HG03060 (cell line): ENCODE results near the gene PIP5K1C.
"Not testable (repeated sequence)": the region's sequence is repeated elsewhere in the genome, so short reads cannot be mapped to it uniquely, and the experiment has no call there.

Experiments used
- ATAC-seq: cut with Tn5 transposase; IDR thresholded peaks from one replicate; pipeline ENCODE4 v1.9.1; 2021; ENCODE audit warnings: low read depth, moderate number of reproducible peaks; ENCODE audit not compliant: unreplicated experiment

PIP5K1C gene

GRCh38 chr19:3679581-3679980, 20.7 kb downstream of the PIP5K1C start:
- ATAC-seq: no peak

- ATAC-seq: no peak
These were observed 21.1 kb downstream of the PIP5K1C start for GRCh38 chr19:3679138-3679537.

DNA sequence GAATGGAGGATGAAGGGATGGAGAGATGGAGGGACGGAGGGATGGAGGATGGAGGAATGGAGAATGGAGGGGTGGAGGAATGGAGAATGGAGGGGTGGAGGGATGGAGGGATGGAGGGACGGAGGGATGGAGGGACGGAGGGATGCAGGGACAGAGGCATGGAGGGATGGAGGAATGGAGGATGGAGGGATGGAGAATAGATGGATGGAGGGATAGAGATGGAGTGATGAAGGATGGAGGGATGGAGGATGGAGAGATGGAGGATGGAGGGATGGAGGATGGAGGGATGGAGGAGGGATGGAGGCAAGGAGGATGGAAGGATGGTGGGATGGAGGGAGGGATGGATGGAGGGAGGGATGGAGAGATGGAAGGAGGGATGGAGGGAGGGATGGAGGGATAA, 22.1 kb downstream of the PIP5K1C start:
- ATAC-seq: no peak

GRCh38 chr19:3674784-3675543, 25.3 kb downstream of the PIP5K1C start:
- ATAC-seq: no peak

GRCh38 chr19:3673506-3674439, 26.5 kb downstream of the PIP5K1C start:
- ATAC-seq: no peak

DNA sequence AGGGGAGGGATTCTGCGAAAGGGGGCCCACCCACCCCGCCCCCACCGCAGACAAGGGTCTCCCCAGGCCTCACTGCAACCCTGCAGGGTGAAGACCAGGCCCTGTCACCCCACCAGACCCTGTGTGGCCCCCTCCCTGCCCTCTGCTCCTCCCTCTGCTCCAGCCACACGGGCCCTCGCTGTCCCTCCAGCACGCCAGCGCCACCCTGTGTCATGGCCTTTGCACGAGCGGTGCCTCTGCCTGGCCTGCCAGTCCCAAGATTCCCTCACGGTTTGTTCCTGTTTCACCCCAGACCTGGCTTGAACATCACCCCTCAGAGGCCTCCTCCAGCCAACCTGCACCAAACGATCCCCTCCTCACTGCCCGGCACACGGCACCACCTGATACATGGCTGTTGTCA, 27.3 kb downstream of the PIP5K1C start:
- ATAC-seq: no peak

GRCh38 chr19:3672575-3672948, 27.7 kb downstream of the PIP5K1C start:
- no peak for ATAC-seq

DNA sequence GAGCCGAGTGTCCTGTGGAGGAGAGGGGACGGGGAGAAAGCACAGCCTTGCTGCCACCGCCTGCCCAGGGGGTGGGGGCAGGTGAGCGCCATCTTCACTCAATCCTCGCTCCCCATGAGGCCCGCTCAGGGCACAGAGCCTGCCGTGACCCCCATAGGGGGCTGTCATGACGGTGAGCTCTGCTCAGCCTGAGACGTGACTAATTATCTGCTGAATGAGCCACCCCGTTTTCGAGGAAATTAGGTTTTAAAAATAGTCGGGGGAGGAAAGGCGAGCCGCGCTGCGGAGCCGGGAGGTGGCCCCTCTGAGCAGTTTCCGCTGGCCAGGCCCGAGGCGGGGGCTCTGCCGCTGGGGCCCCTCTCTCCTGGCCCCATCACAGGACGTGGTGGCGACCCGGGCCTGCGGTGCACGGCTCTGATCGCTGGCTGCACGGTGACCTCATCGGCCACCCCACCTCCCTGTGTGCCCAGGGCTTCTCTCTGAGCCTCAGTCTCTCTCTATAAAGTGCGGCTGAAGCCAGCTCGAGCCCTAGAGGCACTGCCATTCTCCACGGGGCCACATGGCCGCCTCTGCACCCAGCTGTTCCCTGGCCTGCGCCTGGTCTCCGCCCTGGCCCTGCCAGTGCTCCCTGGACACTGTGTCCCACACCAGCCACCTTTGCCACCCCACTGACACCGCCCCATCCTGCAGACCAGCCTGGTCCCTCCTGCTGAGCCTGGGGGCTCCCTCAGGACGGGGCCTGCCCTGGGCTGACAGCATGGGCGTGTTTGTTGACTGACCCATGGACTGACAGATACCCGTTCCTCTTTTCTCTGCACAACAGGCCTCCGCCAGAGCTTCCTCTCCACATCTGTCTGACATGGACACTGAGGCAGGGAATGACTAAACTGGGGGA, 28.3 kb downstream of the PIP5K1C start:
- no peak for ATAC-seq

GRCh38 chr19:3670796-3671679, 29.2 kb downstream of the PIP5K1C start:
- no peak for ATAC-seq

- ATAC-seq: no peak
These were observed 30.1 kb downstream of the PIP5K1C start for GRCh38 chr19:3669947-3670795.

GRCh38 chr19:3669082-3669946, 31.0 kb downstream of the PIP5K1C start:
- no peak for ATAC-seq

DNA sequence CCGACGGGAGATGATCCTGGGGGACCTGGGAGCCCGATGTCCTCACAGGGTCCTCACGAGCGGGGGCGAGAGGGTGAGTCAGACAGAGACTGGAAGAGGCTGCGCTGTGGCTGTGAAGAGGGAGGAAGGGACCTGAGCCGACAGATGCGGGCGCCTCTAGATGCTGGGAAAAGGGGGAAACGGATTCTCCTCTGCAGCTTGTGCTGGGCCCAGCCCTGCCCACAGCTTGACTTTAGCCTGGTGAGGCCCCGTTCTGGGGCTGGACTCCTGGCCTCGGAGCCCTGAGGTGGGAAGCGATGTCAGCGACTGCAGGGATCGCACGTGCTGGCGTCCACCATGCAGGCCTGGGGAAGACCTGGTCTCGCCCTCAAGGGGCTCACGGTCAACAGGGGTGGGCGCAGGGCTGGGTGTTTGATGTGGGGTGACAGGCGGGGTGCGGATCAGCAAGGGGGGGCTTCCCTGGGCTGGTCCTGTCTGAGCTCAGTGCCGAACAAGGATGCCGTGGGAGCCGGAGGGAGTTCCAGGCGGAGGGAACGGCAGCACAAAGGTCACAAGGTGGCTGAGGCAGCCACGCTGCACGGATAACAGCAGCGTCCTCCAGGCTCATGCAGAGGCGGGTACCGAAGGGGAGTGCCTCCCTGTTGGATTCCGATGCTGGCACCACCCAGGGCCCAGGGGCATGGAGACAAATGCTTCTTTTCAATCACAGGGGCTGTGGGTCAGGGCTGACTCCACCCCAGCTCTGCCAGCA, 31.8 kb downstream of the PIP5K1C start:
- no peak for ATAC-seq

DNA sequence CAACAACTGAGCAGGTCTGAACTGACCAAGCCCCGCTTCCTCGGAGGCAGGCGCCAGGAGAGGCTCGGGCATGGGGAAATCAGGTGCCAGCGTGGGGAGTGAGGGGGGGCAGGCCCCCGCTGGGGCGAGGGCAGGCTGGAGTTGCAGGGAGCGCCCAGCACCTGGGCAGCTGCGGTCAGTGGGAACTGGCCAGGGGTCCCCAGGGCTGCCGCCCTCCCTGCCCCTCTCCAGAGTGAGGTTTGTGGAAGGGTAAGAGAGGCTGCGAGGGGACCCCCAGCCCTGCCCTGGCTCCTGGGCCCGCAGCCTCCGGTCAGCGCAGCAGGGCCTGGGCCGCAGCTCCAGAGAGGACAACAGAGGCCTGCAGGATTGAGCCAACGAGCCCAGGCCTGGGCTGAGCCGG, 32.5 kb downstream of the PIP5K1C start:
- ATAC-seq: no peak

DNA sequence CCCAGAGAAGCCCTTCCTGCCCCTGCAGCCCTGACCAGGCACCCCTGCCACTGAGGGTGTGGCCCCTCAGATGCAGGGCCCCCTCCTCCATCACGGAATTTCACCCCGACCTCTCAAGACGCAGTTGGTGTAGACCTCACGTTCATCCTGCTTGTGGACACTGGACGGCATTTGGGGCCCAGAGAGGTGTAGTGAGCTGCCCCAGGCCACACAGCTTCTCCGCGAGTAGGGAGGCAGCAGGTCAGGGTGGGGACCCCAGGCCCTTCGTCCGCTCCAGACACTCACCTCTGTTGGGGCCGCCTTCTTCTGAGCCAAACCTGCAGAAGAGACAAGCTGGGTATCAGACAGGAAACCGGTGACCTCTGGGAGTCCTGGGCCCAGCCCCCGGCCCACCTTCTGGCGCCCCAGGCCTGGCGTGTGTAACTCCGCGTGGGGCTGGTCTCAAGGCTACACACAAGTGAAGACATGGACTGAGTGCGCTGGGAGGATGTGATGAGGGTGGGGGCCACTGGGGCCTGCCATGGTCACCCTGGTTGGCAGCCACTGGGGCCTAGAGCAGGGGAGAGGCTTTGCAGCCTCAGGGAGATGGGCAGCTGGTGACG, 33.1 kb downstream of the PIP5K1C start:
- ATAC-seq: no peak

DNA sequence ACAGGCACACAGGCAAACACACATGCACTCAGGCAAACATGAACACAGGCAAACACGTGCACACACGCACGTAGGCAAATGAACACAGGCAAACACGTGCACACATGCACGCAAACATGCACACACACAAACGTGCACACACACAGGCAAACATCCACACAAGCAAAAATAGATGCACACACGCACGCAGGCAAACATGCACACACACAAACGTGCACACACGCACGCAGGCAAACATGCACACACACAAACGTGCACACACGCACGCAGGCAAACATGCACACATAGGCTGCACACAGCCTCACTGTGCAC, 33.8 kb downstream of the PIP5K1C start:
- ATAC-seq: not testable (repeated sequence)

GRCh38 chr19:3665681-3666544, 34.4 kb downstream of the PIP5K1C start:
- ATAC-seq: no peak
